Central memory CD8-positive, alpha-beta T cell (primary cell): ENCODE measurements around the gene KCNQ1.
"Not testable (repeated sequence)": the region's sequence is repeated elsewhere in the genome, so short reads cannot be mapped to it uniquely, and the experiment has no call there.

Source experiments
- ATAC-seq: fragments of 150-1000 bp; cut with Tn5 transposase; replicated peaks from 2 replicates; pipeline ENCODE4 v1.10.0; 2022; ENCODE audit warnings: mild to moderate bottlenecking, moderate FRiP score, moderate number of reproducible peaks; ENCODE audit not compliant: poor library complexity, severe bottlenecking; ENCODE audit errors: extremely low read depth
- DNase-seq, 2 donors: peaks; one replicate each; pipeline ENCODE4 v3.0.0; 2021; ENCODE audit warnings: low spot score in 2 of 2
- H3K27ac Mint-ChIP-seq: one replicate; pipeline ENCODE4 v1.8.0; 2022; ENCODE audit warnings: low read depth, mild to moderate bottlenecking, moderate library complexity, mixed read lengths
- H3K27me3 Mint-ChIP-seq: one replicate; pipeline ENCODE4 v1.8.0; 2022; ENCODE audit warnings: mixed read lengths
- H3K36me3 Mint-ChIP-seq: one replicate; pipeline ENCODE4 v1.8.0; 2022; ENCODE audit warnings: mild to moderate bottlenecking, moderate library complexity, mixed read lengths; ENCODE audit not compliant: insufficient read depth
- H3K4me1 Mint-ChIP-seq: one replicate; pipeline ENCODE4 v1.8.0; 2022; ENCODE audit warnings: mixed read lengths
- H3K4me3 Mint-ChIP-seq: one replicate; pipeline ENCODE4 v1.8.0; 2022; ENCODE audit warnings: mild to moderate bottlenecking, moderate library complexity, mixed read lengths
- H3K9me3 Mint-ChIP-seq: one replicate; pipeline ENCODE4 v1.8.0; 2022; ENCODE audit warnings: mixed read lengths

The KCNQ1 gene

DNA sequence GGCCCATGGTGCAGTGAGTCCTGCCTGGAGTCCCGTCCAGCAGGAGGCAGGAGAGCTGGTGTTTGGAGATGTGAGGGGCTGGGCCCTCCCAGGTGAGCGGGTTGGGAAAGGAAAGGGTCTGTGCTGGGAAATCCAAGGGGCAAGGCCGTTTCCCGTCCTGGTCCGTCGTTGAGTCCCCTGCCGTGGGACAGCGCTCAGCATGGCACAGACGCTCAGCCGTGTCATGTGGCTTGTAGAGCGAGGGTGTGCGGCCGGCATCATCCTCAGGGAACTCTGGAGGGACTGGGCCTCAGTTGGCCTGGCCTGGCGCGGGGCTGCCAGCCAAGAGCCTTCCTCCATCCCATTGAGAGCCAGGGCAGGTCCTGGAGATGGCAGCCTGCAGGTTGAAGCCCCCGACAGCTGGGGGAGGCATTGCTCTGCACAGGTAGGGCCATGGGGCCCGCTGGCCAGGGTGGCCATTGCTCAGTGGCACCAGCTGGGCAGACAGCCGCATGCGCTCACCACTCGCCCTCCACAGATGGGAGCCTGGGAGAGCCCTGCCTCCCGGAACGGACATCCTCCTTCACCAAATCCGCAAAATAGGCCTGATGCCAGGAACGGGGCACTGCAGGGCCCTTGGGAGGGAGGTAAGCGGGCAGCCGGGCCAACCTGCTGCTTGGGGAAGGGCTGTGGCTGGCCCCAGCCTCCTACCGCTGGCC is 28.7 kb downstream of the KCNQ1 start:
- H3K9me3 Mint-ChIP-seq = peaks cover 6% of the 10 kb centered on the region
- no peaks in the 10 kb centered on the region for H3K27me3 Mint-ChIP-seq
- H3K27ac Mint-ChIP-seq = no peak overlapping the region
- DNase-seq (peak in 1 of 2 donors; percentile 10), ATAC-seq (no peak)
- peaks cover 11% of the 10 kb centered on the region for H3K4me1 Mint-ChIP-seq
- no peaks in the 10 kb centered on the region for H3K36me3 Mint-ChIP-seq
- H3K4me3 Mint-ChIP-seq = no peak overlapping the region

- Mint-ChIP-seq H3K27ac (no peak overlapping the region), H3K4me3 (no peak overlapping the region), H3K27me3 (no peaks in the 10 kb centered on the region), H3K4me1 (peaks cover 11% of the 10 kb centered on the region), H3K9me3 (peaks cover 6% of the 10 kb centered on the region), H3K36me3 (no peaks in the 10 kb centered on the region)
- DNase-seq = peak in 1 of 2 donors; percentile 8
- no peak for ATAC-seq
Measured at GRCh38 chr11:2474059-2474901, 29.5 kb downstream of the KCNQ1 start.

DNA sequence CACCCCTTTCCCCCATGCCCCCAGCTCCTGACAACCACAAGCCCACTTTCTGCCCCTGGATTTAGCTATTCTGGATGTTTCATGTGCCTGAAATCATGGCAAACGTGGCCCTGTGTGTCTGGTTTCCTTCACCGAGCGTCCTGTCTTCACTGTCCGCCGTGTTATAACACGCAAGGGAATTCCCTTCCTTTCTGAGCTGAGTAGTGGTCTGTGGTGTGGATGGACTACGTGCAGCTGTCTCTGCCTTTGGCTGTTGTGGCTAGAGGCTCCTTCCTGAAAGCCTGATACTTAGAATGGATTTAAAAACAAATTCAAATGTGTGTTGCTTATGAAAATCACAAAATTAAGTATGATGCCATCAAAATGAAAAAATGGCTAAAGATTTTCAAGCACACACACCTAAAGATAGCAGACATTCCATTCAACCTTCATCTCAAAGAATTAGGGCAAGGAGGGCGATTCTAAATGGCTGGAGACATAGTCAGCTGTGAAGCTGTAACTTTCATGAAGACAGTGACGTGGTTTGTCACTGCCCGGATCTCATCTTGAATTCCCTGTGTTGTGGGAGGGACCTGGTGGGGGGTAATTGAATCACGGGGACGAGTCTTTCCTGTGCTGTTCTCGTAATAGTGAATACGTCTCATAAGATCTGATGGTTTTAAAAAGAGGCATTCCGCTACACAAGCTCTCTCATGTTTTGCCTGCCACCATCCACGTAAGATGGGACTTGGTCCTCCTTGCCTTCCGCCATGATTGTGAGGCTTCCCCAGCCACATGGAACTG is 30.5 kb downstream of the KCNQ1 start:
- Mint-ChIP-seq H3K36me3 (no peaks in the 10 kb centered on the region), H3K4me1 (peaks cover 11% of the 10 kb centered on the region), H3K9me3 (peaks cover 14% of the 10 kb centered on the region), H3K27ac (no peak overlapping the region), H3K27me3 (no peaks in the 10 kb centered on the region), H3K4me3 (no peak overlapping the region)
- DNase-seq (no peak), ATAC-seq (no peak)

GRCh38 chr11:2477254-2477653 is 32.4 kb downstream of the KCNQ1 start:
- ATAC-seq (no peak), DNase-seq (no peak)
- no peaks in the 10 kb centered on the region for H3K27me3 Mint-ChIP-seq
- H3K27ac Mint-ChIP-seq = no peak overlapping the region
- no peaks in the 10 kb centered on the region for H3K36me3 Mint-ChIP-seq
- H3K9me3 Mint-ChIP-seq = peaks cover 18% of the 10 kb centered on the region
- no peak overlapping the region for H3K4me3 Mint-ChIP-seq
- H3K4me1 Mint-ChIP-seq = peaks cover 12% of the 10 kb centered on the region

DNA sequence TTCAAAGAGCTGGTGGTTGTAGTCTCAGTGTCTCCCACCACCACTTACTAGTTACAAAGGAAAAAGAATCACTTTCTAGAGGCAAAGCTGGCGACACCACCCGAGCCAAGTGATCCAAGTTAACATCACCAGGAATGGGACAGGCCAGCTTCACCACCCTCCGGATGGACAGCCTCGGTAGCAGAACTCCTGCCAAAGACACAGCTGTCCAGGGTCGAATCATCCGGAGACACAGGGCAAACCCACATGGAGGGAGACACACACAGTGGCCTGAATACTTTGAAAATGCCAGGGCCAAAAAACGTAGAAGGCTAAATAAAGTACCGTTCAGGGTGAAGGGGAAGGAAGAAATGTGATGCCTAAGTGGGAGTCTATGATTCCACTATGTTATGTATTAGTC is 33.1 kb downstream of the KCNQ1 start:
- Mint-ChIP-seq H3K4me1 (peaks cover 11% of the 10 kb centered on the region), H3K27ac (no peak overlapping the region), H3K27me3 (peaks cover 5% of the 10 kb centered on the region), H3K4me3 (no peak overlapping the region), H3K9me3 (peaks cover 18% of the 10 kb centered on the region), H3K36me3 (no peaks in the 10 kb centered on the region)
- ATAC-seq = no peak
- DNase-seq = no peak

- not testable (repeated sequence) for H3K4me3 Mint-ChIP-seq, H3K27ac Mint-ChIP-seq, H3K36me3 Mint-ChIP-seq, DNase-seq, ATAC-seq
- Mint-ChIP-seq H3K4me1 (peaks cover 11% of the 10 kb centered on the region), H3K9me3 (peaks cover 18% of the 10 kb centered on the region), H3K27me3 (peaks cover 21% of the 10 kb centered on the region)
Measured at GRCh38 chr11:2480067-2480873, 35.5 kb downstream of the KCNQ1 start.

DNA sequence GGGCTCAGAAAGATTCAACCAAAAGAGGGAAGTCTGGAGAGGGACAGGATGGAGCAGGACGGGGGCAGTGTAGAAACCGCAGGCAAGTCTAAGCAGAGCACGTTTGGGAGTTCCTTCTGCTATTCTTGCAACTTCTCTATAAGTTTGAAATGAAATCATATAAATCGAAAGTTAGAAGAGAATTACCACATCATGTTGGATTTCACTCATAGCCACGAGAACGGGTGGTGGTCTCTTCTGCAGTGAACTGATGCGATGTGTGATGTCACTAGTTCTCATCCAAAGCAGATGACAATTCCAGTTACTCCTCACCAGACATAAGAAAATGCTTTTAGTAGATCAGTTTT is 36.0 kb downstream of the KCNQ1 start:
- peaks cover 27% of the 10 kb centered on the region for H3K27me3 Mint-ChIP-seq
- H3K4me3 Mint-ChIP-seq = no peak overlapping the region
- H3K4me1 Mint-ChIP-seq = peaks cover 11% of the 10 kb centered on the region
- no peaks in the 10 kb centered on the region for H3K36me3 Mint-ChIP-seq
- no peak for DNase-seq
- peaks cover 18% of the 10 kb centered on the region for H3K9me3 Mint-ChIP-seq
- no peak overlapping the region for H3K27ac Mint-ChIP-seq
- ATAC-seq = no peak

GRCh38 chr11:2481253-2481652 is 36.4 kb downstream of the KCNQ1 start:
- Mint-ChIP-seq H3K4me3 (no peak overlapping the region), H3K27ac (no peak overlapping the region), H3K9me3 (peaks cover 18% of the 10 kb centered on the region), H3K36me3 (no peaks in the 10 kb centered on the region), H3K4me1 (peaks cover 11% of the 10 kb centered on the region), H3K27me3 (peaks cover 31% of the 10 kb centered on the region)
- no peak for DNase-seq
- ATAC-seq = no peak

DNA sequence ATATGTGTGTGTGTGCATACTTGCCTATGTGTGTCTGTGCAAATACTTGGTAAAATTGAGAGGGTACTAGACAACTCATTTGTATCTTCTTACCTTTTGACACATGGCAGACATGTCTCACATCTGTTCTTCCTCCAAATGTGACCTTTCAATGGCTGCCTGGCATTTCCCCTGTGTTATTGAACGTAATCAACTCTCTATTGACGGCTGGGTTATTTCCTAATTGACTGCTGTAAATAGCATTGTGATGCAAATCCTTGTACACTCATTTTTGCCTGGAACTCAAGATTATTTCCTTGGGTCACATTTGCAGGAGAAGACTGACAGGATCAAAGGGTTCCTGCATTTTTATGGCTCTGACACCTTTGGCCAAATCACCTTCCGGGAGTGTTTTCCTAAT is 37.4 kb downstream of the KCNQ1 start:
- Mint-ChIP-seq H3K27me3 (peaks cover 40% of the 10 kb centered on the region), H3K4me1 (peaks cover 11% of the 10 kb centered on the region), H3K36me3 (no peaks in the 10 kb centered on the region), H3K4me3 (no peak overlapping the region), H3K27ac (no peak overlapping the region), H3K9me3 (peaks cover 18% of the 10 kb centered on the region)
- no peak for ATAC-seq
- DNase-seq = no peak

DNA sequence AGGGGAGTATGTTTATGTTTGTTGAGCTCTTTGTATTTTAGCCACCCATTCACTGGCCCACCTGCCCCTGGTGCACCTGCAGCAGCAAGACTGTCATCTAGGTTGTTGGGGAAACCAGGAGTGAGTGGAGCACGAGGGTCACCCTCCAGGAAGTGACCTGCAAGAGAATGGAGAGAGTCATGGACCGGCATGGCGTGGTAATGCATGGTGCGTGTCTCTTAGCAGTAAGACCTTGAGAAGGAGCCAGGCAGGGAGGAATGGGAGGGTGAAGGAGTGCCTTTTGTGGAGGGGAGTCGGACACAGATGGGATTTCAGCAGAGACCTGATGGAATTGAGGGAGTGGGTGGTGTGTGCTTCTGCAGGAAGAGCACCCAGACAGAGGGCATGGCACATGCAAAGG is 37.9 kb downstream of the KCNQ1 start:
- Mint-ChIP-seq H3K4me3 (no peak overlapping the region), H3K27me3 (peaks cover 41% of the 10 kb centered on the region), H3K36me3 (no peaks in the 10 kb centered on the region), H3K4me1 (peaks cover 11% of the 10 kb centered on the region), H3K27ac (no peak overlapping the region), H3K9me3 (peaks cover 18% of the 10 kb centered on the region)
- DNase-seq (no peak), ATAC-seq (no peak)

DNA sequence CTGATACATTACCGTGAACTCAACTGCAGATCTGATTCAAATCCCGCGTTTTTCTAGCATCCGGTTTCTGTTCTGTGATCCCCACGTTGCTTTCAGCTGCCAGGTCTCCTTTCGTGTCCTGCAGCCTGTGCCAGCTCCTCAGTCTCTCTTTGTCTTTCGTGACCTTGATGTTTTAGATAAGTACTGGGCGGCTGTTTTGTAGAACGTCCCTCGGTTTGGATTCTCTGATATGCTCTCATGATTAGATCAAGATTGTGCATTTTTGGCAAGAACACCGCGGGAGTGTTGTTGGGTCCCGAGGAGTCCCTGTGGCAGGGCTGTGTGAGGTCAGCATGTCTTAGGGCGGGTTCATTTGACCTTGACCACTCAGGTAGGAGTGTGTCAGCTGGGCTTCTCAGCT is 38.6 kb downstream of the KCNQ1 start:
- no peak overlapping the region for H3K4me3 Mint-ChIP-seq
- DNase-seq (no peak), ATAC-seq (no peak)
- no peak overlapping the region for H3K27ac Mint-ChIP-seq
- H3K9me3 Mint-ChIP-seq = peaks cover 18% of the 10 kb centered on the region
- peaks cover 47% of the 10 kb centered on the region for H3K27me3 Mint-ChIP-seq
- H3K36me3 Mint-ChIP-seq = no peaks in the 10 kb centered on the region
- H3K4me1 Mint-ChIP-seq = peaks cover 11% of the 10 kb centered on the region

DNA sequence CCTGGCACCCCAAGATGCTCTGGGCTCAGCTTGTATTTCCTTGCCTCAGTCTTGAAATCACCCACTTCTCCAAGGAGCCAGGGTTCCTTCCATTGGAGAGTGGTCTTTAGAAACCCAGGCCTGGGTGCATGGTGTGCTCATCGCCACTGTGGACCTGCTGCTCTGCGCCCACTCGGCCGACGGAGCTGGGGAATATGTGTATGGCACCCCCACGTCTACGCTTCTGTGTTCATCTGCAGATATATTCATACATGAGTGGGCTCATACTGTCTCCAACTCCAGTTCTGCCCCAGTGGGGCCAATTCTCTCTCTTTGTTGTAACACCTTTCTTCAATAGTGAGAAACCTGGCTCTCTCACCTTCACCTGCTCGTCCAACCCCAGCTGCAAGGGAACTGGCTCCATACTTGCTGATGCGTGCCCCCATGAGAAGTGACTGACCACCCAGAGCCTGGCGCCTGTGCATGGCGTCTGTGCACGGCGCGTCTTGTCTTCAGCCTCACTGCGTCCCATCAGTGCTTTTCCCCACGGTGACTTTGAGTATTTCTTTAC is 39.8 kb downstream of the KCNQ1 start:
- Mint-ChIP-seq H3K4me3 (no peak overlapping the region), H3K27ac (no peak overlapping the region), H3K9me3 (peaks cover 27% of the 10 kb centered on the region), H3K36me3 (no peaks in the 10 kb centered on the region), H3K4me1 (peaks cover 11% of the 10 kb centered on the region), H3K27me3 (peaks cover 57% of the 10 kb centered on the region)
- DNase-seq (no peak), ATAC-seq (no peak)
